ENCODE data around the gene DCTN1. TPM values are rescaled to one million over a fixed set of nuclear protein-coding genes. Genes with fewer than 3 reads are reported as not detected.
"Not testable (repeated sequence)": the region's sequence is repeated elsewhere in the genome, so short reads cannot be mapped to it uniquely, and the experiment has no call there.

Gene DCTN1
- total RNA-seq, 6 donors from 2014 or later, result 106 to 260 (median 147) TPM

DNA sequence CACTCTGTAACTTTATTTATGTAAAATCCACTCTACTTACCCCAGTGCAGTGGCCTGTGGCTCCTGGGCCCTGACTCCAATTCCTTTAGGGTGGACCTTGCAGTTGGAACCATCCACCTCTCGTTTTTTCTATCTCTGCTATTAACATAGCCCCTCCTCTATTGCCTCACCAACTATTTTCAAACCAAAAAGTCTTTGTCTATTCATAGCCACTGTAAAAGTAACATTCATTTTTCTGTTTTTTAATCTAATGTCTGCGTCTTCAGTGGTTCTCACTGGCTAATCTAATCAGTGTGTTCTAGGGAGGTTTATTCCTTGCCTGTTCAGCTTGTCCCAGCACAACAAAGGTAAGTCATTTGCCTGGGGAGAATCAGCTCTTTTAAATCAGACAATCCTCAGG lies 36.8 kb downstream of the DCTN1 start, which contains the start of gene SLC4A5:
TSS of gene SLC4A5 (minus strand) at position 101 of the 400 bp plus-strand sequence. CDS start 28,393 bp downstream, outside the sequence.
- DNase-seq (no peak), ATAC-seq (ENCODE audit: low FRiP score in 2 of 2) (no peak)
- Histone ChIP-seq H3K4me1 (no peaks in the 10 kb centered on the region), H3K9me3 (no peaks in the 10 kb centered on the region), H3K27ac (no peak within 1 kb of the TSS), H3K27me3 (no peaks in the 10 kb centered on the region), H3K4me3 (no peak within 1 kb of the TSS), H3K36me3 (no peaks in the 10 kb centered on the region)
- TF ChIP-seq POLR2A (IDR thresholded peaks at IDR 0.05) (no peak), EP300 (IDR thresholded peaks at IDR 0.05) (no peak)
- WGBS, 2 donors, result 79 to 81% methylated on average over 2 of the region's 2 CpGs

DNA sequence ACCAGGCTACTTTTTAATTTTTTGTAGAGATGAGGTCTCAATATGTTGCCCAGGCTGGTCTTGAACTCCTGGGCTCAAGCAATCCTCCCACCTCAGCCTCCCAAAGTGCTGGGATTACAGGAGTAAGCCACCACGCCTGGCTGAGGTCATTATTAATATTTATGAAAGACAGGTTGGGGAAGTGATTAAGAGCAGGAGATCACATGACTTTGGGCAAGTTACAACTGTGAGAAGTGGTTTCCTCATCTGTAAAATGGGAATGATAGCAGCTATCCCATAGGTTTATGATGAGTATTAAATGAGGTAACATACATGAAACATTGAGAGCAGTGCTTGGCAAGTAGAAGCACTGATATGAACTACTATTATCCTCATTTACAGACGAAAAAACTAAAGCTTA lies 43.9 kb downstream of the DCTN1 start:
- not testable (repeated sequence) for H3K4me1 ChIP-seq; DNase-seq; H3K4me3 ChIP-seq; H3K27ac ChIP-seq; H3K27me3 ChIP-seq; ATAC-seq (ENCODE audit: low FRiP score in 2 of 2); H3K9me3 ChIP-seq
- WGBS, 2 donors, result 75 to 77% methylated on average over 2 of the region's 2 CpGs
- H3K36me3 ChIP-seq, result peaks cover 0 to 19% (median 8%) of the 10 kb centered on the region in 4 donors

DNA sequence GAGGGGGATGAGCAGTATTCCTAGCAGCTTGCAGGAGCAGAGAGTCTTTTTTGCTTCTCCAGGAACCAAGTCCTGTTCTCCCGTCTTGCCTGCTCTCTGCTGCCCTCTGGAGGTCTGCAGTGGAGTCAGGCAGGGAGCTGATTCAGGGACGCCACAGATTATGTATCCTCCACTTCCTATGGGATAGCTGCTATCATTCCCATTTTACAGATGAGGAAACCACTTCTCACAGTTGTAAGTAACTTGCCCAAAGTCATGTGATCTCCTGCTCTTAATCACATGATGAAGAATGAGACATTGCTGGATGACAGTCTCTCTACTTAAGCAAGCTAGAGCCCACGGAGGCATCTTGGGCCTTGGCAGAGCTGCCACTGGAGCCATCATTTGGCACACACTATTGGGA lies 45.2 kb downstream of the DCTN1 start:
- Histone ChIP-seq H3K27me3 (no peaks in the 10 kb centered on the region), H3K4me3 (no peak overlapping the region), H3K36me3 (peaks cover 0 to 24% (median 9%) of the 10 kb centered on the region in 4 donors), H3K27ac (no peak overlapping the region), H3K4me1 (no peaks in the 10 kb centered on the region), H3K9me3 (no peaks in the 10 kb centered on the region)
- ATAC-seq (ENCODE audit: low FRiP score in 2 of 2) (peak; percentile 80 to 94), DNase-seq (peak in 1 of 2 donors; percentile 68)
- TF ChIP-seq, protein P1, sequence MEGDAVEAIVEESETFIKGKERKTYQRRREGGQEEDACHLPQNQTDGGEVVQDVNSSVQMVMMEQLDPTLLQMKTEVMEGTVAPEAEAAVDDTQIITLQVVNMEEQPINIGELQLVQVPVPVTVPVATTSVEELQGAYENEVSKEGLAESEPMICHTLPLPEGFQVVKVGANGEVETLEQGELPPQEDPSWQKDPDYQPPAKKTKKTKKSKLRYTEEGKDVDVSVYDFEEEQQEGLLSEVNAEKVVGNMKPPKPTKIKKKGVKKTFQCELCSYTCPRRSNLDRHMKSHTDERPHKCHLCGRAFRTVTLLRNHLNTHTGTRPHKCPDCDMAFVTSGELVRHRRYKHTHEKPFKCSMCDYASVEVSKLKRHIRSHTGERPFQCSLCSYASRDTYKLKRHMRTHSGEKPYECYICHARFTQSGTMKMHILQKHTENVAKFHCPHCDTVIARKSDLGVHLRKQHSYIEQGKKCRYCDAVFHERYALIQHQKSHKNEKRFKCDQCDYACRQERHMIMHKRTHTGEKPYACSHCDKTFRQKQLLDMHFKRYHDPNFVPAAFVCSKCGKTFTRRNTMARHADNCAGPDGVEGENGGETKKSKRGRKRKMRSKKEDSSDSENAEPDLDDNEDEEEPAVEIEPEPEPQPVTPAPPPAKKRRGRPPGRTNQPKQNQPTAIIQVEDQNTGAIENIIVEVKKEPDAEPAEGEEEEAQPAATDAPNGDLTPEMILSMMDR (IDR thresholded peaks at IDR 0.05), result peak; percentile 62 to 96 (median 84)
- TF ChIP-seq POLR2AphosphoS5 (IDR thresholded peaks at IDR 0.05), result no peak
- no peak for TF ChIP-seq EP300 (IDR thresholded peaks at IDR 0.05)
- TF ChIP-seq POLR2A (IDR thresholded peaks at IDR 0.05), result no peak
- 17 to 31% methylated on average over 2 to 3 of the region's 3 CpGs for WGBS, 2 donors

DNA sequence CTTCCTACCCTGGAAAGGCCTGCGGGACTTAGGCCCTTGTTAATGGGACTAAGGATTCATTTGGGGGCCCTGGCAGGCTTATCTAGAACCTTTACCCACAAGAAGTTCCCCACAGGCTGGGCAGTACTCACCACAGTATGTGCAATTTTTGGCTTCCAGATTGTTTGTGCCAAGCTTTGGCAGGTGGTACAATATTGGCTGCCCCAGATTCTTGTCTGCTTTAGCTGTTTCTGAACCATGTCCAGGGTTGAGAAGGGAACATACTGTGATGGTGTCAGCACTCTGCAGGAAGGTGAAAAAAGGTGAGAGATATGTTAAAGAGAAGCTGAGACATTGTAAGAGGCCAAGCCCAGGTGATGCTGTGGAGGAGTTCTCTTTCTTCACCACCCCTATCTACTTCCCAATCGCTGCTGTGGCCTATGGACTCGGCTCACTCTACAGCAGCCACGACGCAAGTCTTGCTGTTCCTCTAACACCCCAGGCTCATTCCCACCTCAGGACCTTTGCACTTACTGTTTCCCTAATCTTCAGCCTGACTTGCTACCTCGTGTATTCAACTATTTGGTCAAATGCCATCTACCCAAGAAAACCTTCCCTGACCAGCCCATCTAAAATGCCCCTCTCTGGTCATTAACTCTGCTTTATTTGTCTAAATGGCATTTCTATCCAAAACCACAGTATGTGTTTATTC lies 46.1 kb downstream of the DCTN1 start:
- H3K4me1 ChIP-seq, result no peaks in the 10 kb centered on the region
- 88 to 96% methylated on average over 6 of the region's 6 CpGs for WGBS, 2 donors
- no peaks in the 10 kb centered on the region for H3K27me3 ChIP-seq
- ATAC-seq (ENCODE audit: low FRiP score in 2 of 2) (no peak), DNase-seq (no peak)
- H3K36me3 ChIP-seq, result peaks cover 0 to 27% (median 9%) of the 10 kb centered on the region in 4 donors
- no peak overlapping the region for H3K27ac ChIP-seq
- H3K9me3 ChIP-seq, result no peaks in the 10 kb centered on the region
- no peak overlapping the region for H3K4me3 ChIP-seq
- TF ChIP-seq, protein P1 (IDR thresholded peaks at IDR 0.05), result no peak
- TF ChIP-seq POLR2AphosphoS5 (IDR thresholded peaks at IDR 0.05) (no peak), EP300 (IDR thresholded peaks at IDR 0.05) (no peak), POLR2A (IDR thresholded peaks at IDR 0.05) (no peak)

DNA sequence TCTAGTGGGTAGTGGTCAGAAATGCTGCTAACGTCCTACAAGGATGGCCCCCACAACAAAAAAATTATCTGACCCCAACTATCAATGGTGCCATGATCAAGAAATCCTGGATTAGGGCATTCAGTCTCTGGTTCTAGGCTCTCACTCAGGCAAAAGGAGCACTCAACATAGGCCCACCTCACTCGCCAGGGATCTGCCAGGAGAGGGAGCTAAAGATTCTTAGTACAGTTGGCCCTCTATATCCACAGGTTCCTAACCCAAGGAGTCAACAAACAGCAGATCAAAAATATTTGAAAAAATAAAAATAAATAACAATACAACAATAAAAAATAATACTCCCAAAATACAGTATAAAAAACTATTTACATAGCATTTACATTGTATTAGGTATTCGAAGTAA lies 46.9 kb downstream of the DCTN1 start:
- peaks cover 0 to 28% (median 9%) of the 10 kb centered on the region in 4 donors for H3K36me3 ChIP-seq
- TF ChIP-seq POLR2AphosphoS5 (IDR thresholded peaks at IDR 0.05) (no peak), POLR2A (IDR thresholded peaks at IDR 0.05) (no peak), EP300 (IDR thresholded peaks at IDR 0.05) (no peak)
- TF ChIP-seq, protein P1 (IDR thresholded peaks at IDR 0.05), result no peak
- no peaks in the 10 kb centered on the region for H3K27me3 ChIP-seq
- peaks cover 0 to 2% (median under 1%) of the 10 kb centered on the region in 4 donors for H3K4me1 ChIP-seq
- H3K27ac ChIP-seq, result no peak overlapping the region
- ATAC-seq (ENCODE audit: low FRiP score in 2 of 2) (no peak), DNase-seq (no peak)
- 69 to 79% methylated on average over 3 of the region's 3 CpGs for WGBS, 2 donors
- H3K4me3 ChIP-seq, result no peak overlapping the region
- H3K9me3 ChIP-seq, result no peaks in the 10 kb centered on the region
